Breast epithelium (tissue), 4 donors: ENCODE data around the gene GFI1B. TPM values are rescaled to one million over a fixed set of nuclear protein-coding genes. Genes with fewer than 3 reads are reported as not detected.

Experiments
- DNase-seq, 2 donors: peaks; one replicate each; pipeline ENCODE4 v3.0.0-alpha.2; 2019; ENCODE audit warnings: low spot score in 2 of 2
- H3K27ac ChIP-seq, 2 donors: fragments of 200-600 bp; sonication (generic) in 1 of 2; one replicate each; pipeline ENCODE4 v1.5.1; 2016 to 2019; ENCODE audit warnings: mild to moderate bottlenecking in 1 of 2
- H3K27me3 ChIP-seq, 2 donors: fragments of 200-600 bp; sonication (generic) in 1 of 2; one replicate each; pipeline versions ENCODE4 v1.5.1 to v1.6.0; 2017 to 2019; ENCODE audit warnings: control low read depth in 1 of 2, mild to moderate bottlenecking in 1 of 2
- H3K36me3 ChIP-seq: fragments of 200-600 bp; one replicate; pipeline ENCODE4 v1.5.1; 2019
- H3K4me1 ChIP-seq, 2 donors: fragments of 200-600 bp; sonication (generic); one replicate each; pipeline ENCODE4 v1.5.1; 2016 to 2019; ENCODE audit warnings: control low read depth in 1 of 2
- H3K4me3 ChIP-seq, 3 donors: fragments of 200-600 bp; sonication (generic); 1 replicate in 2 of 3; 2 replicates in 1 of 3; pipeline ENCODE4 v1.5.1; 2016 to 2019; ENCODE audit warnings: mild to moderate bottlenecking in 3 of 3, moderate library complexity in 2 of 3
- H3K9me3 ChIP-seq, 2 donors: fragments of 200-600 bp; sonication (generic) in 1 of 2; one replicate each; pipeline ENCODE4 v1.5.1; 2016 to 2019; ENCODE audit warnings: control low read depth in 1 of 2
- POLR2A ChIP-seq: fragments of 450-650 bp; IDR thresholded peaks from one replicate; pipeline ENCODE4 v1.6.1; 2016; ENCODE audit warnings: antibody characterized with exemption, mild to moderate bottlenecking, moderate library complexity
- POLR2AphosphoS5 ChIP-seq, 3 donors: sonication (generic); formaldehyde crosslinking; IDR thresholded peaks; one replicate each; pipeline ENCODE4 v1.6.1; 2017; ENCODE audit warnings: antibody characterized with exemption in 3 of 3
- intact Hi-C: fragments of 100-400 bp; cut with DNase I; formaldehyde crosslinking; loops from one replicate; pipeline ENCODE4 v1.15.1; 2023; ENCODE audit warnings: low total_unique reads
- total RNA-seq, 3 donors: library from RNA; depleted of rRNA; stranded (reverse); fragments of >200 nt; gene quantifications; one replicate each; pipeline ENCODE4 v1.1.0, GENCODE V29; 2016
- TF ChIP-seq, protein P1 (sequence below), 3 donors: fragments of 450-650 bp; IDR thresholded peaks; one replicate each; pipeline ENCODE4 v1.5.1; 2016 to 2017; ENCODE audit warnings: antibody characterized with exemption in 3 of 3, mild to moderate bottlenecking in 3 of 3, moderate library complexity in 3 of 3

GFI1B gene
- total RNA-seq, 3 donors from 2014 or later = not detected

DNA sequence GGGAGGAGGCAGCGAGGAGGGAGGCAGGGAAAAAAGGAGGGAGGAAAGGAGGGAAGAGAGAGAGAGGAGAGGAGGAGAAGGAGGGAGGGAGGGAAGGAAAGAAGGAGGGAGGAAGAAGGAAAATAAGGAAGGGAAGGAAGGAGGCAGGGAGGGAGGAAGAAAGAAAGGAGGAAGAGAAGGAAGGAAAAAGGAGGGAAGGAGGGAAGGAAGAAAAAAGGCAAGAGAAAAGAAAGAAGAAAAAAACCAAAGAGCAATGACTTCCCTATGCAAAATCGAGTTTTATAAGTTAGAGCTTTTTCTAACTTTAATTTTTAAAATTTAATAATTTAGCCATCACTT is 413 bp upstream of the GFI1B start:
- no peaks in the 10 kb centered on the region for H3K9me3 ChIP-seq
- TF ChIP-seq, protein P1, sequence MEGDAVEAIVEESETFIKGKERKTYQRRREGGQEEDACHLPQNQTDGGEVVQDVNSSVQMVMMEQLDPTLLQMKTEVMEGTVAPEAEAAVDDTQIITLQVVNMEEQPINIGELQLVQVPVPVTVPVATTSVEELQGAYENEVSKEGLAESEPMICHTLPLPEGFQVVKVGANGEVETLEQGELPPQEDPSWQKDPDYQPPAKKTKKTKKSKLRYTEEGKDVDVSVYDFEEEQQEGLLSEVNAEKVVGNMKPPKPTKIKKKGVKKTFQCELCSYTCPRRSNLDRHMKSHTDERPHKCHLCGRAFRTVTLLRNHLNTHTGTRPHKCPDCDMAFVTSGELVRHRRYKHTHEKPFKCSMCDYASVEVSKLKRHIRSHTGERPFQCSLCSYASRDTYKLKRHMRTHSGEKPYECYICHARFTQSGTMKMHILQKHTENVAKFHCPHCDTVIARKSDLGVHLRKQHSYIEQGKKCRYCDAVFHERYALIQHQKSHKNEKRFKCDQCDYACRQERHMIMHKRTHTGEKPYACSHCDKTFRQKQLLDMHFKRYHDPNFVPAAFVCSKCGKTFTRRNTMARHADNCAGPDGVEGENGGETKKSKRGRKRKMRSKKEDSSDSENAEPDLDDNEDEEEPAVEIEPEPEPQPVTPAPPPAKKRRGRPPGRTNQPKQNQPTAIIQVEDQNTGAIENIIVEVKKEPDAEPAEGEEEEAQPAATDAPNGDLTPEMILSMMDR (IDR thresholded peaks at IDR 0.05) = no peak
- TF ChIP-seq POLR2A = no peak
- no peaks in the 10 kb centered on the region for H3K4me1 ChIP-seq
- H3K27ac ChIP-seq = no peak overlapping the region
- peaks cover 0 to 45% of the 10 kb centered on the region in 2 donors for H3K27me3 ChIP-seq
- DNase-seq = no peak
- H3K36me3 ChIP-seq = no peaks in the 10 kb centered on the region
- no peak overlapping the region for H3K4me3 ChIP-seq
- intact Hi-C loops = no loop called here

DNA sequence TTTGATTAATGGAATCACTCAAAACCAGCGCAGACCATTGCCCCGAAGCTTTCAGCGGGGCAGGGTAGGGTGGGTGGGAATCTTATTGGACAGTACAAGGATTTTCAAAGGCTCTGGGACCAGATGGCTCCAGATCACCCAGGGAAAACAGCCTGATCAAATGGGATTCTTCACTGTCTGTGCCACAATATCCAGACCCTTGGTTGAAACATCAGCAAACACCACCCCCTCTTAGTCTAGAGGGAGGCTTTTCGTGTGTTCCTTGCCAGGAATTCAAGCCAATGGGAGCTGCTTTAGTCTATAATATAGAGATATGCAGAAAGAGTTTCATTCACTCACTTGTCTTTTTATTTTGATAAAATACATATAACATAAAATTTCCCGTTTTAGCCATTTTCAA is 1.7 kb downstream of the GFI1B start:
- Histone ChIP-seq H3K9me3 (no peaks in the 10 kb centered on the region), H3K27ac (no peak overlapping the region), H3K27me3 (peaks cover 0 to 52% of the 10 kb centered on the region in 2 donors), H3K4me3 (no peak overlapping the region), H3K36me3 (no peaks in the 10 kb centered on the region), H3K4me1 (no peaks in the 10 kb centered on the region)
- intact Hi-C loops = no loop called here
- DNase-seq = no peak
- TF ChIP-seq, protein P1 (IDR thresholded peaks at IDR 0.05) = no peak
- no peak for TF ChIP-seq POLR2AphosphoS5 (IDR thresholded peaks at IDR 0.05)
- TF ChIP-seq POLR2A = no peak

DNA sequence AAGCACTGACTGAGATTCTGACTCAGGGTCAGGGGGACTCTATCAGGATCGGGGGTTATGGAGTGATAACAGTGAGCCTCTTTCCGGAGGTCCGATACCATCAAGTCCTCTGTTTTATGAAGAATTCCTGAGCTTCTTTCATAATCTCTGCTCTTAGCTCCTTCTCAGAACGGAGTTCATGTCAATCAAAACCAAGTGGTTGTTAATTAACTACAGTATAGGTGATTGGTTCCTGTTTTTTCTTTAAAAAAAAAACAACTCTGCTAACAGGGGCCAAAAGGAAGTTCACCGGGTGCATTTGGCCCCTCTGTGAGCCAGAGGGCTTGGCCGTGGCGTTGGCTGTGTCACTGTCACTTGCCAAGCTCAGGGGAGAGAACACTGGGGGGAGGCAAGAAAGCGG is 4.0 kb downstream of the GFI1B start:
- intact Hi-C loops = no loop called here
- Histone ChIP-seq H3K4me3 (no peak overlapping the region), H3K36me3 (no peaks in the 10 kb centered on the region), H3K27me3 (peaks cover 0 to 50% of the 10 kb centered on the region in 2 donors), H3K4me1 (no peaks in the 10 kb centered on the region), H3K9me3 (no peaks in the 10 kb centered on the region), H3K27ac (no peak overlapping the region)
- TF ChIP-seq, protein P1 (IDR thresholded peaks at IDR 0.05) = no peak
- TF ChIP-seq POLR2AphosphoS5 (IDR thresholded peaks at IDR 0.05) (no peak), POLR2A (no peak)
- no peak for DNase-seq

DNA sequence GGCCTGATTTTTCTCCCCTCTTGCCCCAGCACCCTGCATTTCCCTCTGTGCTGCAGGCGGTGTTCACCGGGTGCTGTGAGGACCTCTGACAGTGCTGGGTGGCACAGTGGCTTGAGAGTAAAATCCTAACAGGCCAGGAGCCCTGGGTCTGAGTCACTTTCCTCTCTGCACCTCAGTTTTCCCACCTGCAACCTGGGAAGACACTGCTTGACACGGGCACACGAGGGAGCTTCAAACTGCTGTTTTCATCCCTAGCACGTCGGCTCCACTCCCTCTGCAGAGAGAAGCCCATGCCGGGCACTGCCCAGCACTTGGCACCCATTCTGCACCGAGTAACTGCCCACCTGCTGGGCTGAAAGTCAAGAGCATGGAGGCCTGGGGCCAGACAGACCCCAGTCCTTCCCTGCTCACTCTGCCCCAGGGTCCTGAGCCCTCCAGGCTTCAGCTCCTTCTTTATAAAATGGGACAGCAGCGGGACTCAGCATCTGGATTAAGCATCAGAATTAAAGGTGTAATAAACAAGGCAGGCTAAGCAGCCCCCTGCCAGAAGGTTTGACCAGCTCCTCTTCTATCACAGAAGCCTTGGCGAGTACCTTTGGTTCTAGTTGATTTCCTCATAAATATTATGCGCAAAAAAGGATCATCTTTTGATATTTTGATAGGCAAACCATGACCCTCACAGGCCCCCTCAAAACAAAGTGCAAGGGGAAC is 5.2 kb downstream of the GFI1B start:
- Histone ChIP-seq H3K36me3 (no peaks in the 10 kb centered on the region), H3K27ac (no peak overlapping the region), H3K9me3 (no peaks in the 10 kb centered on the region), H3K4me3 (no peak overlapping the region), H3K27me3 (peaks cover 0 to 52% of the 10 kb centered on the region in 2 donors), H3K4me1 (no peaks in the 10 kb centered on the region)
- intact Hi-C loops = no loop called here
- no peak for TF ChIP-seq POLR2A
- TF ChIP-seq POLR2AphosphoS5 (IDR thresholded peaks at IDR 0.05) = no peak
- TF ChIP-seq, protein P1 (IDR thresholded peaks at IDR 0.05) = no peak
- DNase-seq = no peak

DNA sequence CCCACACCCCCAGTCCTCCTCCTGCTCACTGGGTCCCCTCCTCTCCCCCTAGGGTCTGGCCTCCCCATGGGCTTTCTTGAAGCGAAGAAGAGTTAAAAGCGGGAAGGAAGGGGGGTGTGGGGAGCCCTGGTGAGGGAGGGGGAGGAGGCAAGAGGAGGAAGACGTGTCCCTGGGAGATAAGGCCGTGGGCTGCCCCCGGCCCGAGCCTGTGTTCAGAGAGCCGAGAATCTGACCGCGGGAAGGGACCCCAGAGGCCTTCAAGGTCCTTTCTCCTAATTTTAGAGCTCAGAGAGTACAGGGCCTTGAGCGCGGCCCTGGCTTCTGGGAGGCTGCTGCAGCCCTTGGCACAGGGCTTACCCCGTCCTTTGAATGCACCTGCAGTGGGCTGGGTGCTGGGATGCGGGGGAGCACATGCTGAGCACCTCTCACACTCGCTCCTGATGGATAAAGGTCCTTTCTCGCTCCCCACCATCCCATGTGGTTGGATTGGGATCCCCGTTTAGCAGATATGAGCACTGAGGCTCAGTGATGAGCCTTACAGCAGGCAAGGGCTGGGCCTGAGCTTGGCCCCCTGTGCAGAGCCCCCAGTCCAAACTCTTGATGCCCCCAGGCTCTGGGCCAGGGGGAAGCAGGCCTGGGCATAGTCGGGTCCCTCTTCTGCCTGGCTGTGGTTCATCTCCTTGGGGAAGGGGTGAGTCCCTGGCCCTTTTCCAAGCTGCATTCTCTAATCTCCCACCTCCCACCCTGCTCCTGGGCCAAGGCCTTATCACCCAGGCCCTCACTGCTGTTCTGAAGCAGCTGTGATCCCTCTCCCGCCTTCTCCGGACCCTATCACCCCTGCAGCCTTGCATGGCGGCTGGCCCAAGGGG is 5.9 kb downstream of the GFI1B start:
- Histone ChIP-seq H3K4me3 (no peak overlapping the region), H3K4me1 (no peaks in the 10 kb centered on the region), H3K27me3 (peaks cover 0 to 49% of the 10 kb centered on the region in 2 donors), H3K27ac (no peak overlapping the region), H3K9me3 (no peaks in the 10 kb centered on the region), H3K36me3 (no peaks in the 10 kb centered on the region)
- intact Hi-C loops = no loop called here
- DNase-seq = no peak
- TF ChIP-seq POLR2AphosphoS5 (IDR thresholded peaks at IDR 0.05) = no peak
- TF ChIP-seq, protein P1 (IDR thresholded peaks at IDR 0.05) = no peak
